Osteocyte (in vitro differentiated cells): Measurements from ENCODE around the gene SPPL2C. TPM values are rescaled to one million over a fixed set of nuclear protein-coding genes. Genes with fewer than 3 reads are reported as not detected.

Experiments used
- DNase-seq: peaks from one replicate; pipeline ENCODE4 v3.0.0; 2021; ENCODE audit warnings: mixed read lengths; ENCODE audit not compliant: unreplicated experiment; ENCODE audit errors: extremely low spot score
- H3K27ac Mint-ChIP-seq: one replicate; pipeline ENCODE4 v1.8.0; 2021; ENCODE audit warnings: mild to moderate bottlenecking, mixed read lengths; ENCODE audit not compliant: unreplicated experiment
- H3K27me3 Mint-ChIP-seq: one replicate; pipeline ENCODE4 v1.8.0; 2021; ENCODE audit warnings: mixed read lengths; ENCODE audit not compliant: unreplicated experiment
- H3K36me3 Mint-ChIP-seq: one replicate; pipeline ENCODE4 v1.8.0; 2021; ENCODE audit warnings: mixed read lengths; ENCODE audit not compliant: unreplicated experiment
- H3K4me1 Mint-ChIP-seq: one replicate; pipeline ENCODE4 v1.8.0; 2021; ENCODE audit warnings: mixed read lengths; ENCODE audit not compliant: unreplicated experiment
- H3K4me3 Mint-ChIP-seq: one replicate; pipeline ENCODE4 v1.8.0; 2021; ENCODE audit warnings: mild to moderate bottlenecking, moderate library complexity, mixed read lengths; ENCODE audit not compliant: unreplicated experiment
- H3K9me3 Mint-ChIP-seq: one replicate; pipeline ENCODE4 v1.8.0; 2021; ENCODE audit warnings: mixed read lengths; ENCODE audit not compliant: unreplicated experiment
- total RNA-seq: library from RNA; stranded (reverse); gene quantifications from 2 replicates; pipeline ENCODE4 v1.2.1, GENCODE V29; 2021
- TF ChIP-seq, protein P1 (sequence below): fragments of 200-600 bp; sonication (generic); IDR thresholded peaks from 2 replicates; pipeline ENCODE4 v1.5.0; 2021; ENCODE audit warnings: antibody characterized with exemption, mild to moderate bottlenecking, moderate library complexity

SPPL2C gene
- total RNA-seq, 1 donor from 2014 or later, result not detected

DNA sequence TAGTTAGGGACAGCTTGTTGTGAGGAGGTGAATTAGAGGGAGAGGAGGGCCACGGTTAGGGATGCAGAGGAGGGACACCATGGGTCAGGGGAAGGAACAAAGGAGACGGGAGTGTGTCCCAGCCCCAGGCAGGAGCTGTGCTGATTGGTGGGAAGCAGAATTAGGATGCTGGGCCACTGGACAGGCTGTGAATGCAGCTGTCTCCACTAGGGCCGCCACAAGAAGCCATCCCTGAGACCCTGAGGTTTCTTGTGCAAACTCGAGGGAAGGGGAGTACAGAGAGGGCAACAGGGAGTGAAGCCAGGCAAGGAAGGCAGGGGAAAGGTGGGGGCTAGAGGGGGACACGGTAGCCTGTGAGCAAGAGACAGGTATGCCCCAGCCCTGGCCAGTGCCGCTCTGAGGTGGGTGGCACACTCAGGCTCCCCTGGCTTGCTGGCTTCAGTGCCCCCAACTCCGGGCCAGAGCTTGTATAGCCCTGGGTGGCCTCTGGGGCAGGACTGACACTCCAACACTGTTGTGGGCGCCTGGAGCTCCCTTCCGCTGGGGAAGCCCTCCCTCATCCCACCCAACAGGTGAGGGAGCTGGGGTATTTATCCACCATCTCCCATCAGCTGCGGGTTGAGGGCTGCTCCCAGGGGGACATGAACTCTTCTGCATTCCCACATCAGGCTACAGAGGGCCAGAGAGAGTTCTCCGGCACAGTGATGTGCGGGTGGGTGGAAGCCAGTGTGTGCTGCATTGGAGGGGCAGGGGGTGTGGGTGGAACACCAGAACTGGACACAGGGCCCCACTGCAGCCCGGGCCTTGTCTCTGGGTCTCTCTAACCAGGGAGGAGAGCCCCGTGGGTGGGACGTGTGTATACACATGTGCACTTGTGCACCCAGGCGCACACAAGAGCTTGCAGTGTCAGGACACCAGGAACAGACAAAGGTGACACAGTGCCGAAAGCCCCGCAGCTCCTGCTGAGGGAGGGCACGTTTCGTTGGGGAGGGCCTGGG is 8.3 kb upstream of the SPPL2C start:
- Mint-ChIP-seq H3K9me3 (no peaks in the 10 kb centered on the region), H3K4me3 (no peak overlapping the region), H3K36me3 (no peaks in the 10 kb centered on the region), H3K27ac (no peak overlapping the region), H3K27me3 (peaks cover 28% of the 10 kb centered on the region), H3K4me1 (no peaks in the 10 kb centered on the region)
- TF ChIP-seq, protein P1, sequence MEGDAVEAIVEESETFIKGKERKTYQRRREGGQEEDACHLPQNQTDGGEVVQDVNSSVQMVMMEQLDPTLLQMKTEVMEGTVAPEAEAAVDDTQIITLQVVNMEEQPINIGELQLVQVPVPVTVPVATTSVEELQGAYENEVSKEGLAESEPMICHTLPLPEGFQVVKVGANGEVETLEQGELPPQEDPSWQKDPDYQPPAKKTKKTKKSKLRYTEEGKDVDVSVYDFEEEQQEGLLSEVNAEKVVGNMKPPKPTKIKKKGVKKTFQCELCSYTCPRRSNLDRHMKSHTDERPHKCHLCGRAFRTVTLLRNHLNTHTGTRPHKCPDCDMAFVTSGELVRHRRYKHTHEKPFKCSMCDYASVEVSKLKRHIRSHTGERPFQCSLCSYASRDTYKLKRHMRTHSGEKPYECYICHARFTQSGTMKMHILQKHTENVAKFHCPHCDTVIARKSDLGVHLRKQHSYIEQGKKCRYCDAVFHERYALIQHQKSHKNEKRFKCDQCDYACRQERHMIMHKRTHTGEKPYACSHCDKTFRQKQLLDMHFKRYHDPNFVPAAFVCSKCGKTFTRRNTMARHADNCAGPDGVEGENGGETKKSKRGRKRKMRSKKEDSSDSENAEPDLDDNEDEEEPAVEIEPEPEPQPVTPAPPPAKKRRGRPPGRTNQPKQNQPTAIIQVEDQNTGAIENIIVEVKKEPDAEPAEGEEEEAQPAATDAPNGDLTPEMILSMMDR, result no peak
- no peak for DNase-seq

DNA sequence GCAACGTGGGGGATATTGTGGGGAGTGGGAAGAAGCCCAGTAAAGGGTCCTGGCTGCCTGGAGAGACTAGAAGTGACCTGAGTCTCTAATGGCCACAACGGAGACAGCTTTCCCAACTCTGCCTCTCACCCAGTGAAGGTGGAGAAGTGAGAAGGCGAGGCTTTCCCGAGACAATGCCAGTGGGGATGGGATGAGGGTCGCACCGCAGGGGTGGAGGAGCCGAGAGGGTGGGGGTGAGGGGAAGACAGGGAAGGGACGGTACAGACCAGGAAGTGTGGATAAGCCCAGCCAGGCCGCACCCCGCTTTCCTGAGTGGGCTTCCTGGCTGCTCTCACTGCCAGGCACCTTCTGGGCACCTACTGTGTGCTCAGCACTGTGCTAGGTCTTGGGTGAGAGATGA is 7.5 kb upstream of the SPPL2C start:
- H3K36me3 Mint-ChIP-seq, result no peaks in the 10 kb centered on the region
- no peak for DNase-seq
- H3K9me3 Mint-ChIP-seq, result no peaks in the 10 kb centered on the region
- peaks cover 34% of the 10 kb centered on the region for H3K27me3 Mint-ChIP-seq
- H3K4me1 Mint-ChIP-seq, result no peaks in the 10 kb centered on the region
- no peak overlapping the region for H3K27ac Mint-ChIP-seq
- H3K4me3 Mint-ChIP-seq, result no peak overlapping the region
- TF ChIP-seq, protein P1, result no peak

DNA sequence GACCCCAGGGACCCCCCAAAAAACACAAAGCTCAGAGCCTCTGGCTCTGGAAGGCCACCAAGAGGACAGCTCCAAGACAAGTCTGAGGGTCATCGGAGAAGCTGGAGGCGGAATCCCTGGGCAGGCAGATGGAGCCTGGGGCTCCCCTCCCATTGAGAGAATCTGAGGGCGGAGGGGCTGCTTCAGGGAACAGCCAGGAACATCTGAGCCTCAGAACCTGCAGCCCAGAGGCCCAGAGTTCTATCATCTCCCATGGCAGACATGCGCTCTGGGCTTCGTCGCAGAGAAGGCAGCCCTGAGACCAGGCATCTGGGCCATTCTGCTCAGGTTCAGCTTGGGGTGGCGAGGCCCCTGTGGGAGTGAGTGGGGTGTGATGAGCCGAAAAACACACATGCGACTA is 7.1 kb upstream of the SPPL2C start:
- no peaks in the 10 kb centered on the region for H3K36me3 Mint-ChIP-seq
- DNase-seq, result no peak
- H3K27me3 Mint-ChIP-seq, result peaks cover 35% of the 10 kb centered on the region
- TF ChIP-seq, protein P1, result no peak
- H3K9me3 Mint-ChIP-seq, result no peaks in the 10 kb centered on the region
- no peak overlapping the region for H3K27ac Mint-ChIP-seq
- H3K4me3 Mint-ChIP-seq, result no peak overlapping the region
- no peaks in the 10 kb centered on the region for H3K4me1 Mint-ChIP-seq

DNA sequence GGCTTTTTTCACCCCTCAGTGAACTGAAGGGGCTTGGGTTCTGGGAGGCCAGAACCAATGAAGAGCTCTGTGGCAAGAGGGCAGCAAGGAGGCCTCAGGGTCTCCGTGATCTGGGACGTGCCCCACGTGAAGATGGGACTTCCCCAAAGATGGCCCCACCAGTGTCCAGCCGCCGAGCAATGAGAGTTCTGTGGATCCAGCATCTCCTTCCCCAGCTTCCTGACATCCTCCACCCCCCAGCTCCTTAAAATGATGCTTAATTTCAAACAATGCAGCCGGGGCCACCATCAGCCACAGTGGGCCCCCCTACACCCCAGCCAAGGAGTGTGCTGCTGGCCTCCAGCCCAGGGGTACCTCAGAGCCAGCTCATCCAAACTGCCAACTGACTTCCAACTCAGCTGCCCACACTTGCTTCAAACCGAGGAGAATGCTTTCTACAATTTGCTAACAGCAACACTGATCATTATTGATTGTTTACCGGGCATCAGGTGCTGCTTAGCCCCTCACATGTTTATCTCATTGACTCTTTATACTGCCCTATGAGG is 5.9 kb upstream of the SPPL2C start:
- no peaks in the 10 kb centered on the region for H3K4me1 Mint-ChIP-seq
- no peak overlapping the region for H3K27ac Mint-ChIP-seq
- no peak overlapping the region for H3K4me3 Mint-ChIP-seq
- H3K27me3 Mint-ChIP-seq, result peaks cover 35% of the 10 kb centered on the region
- no peaks in the 10 kb centered on the region for H3K9me3 Mint-ChIP-seq
- TF ChIP-seq, protein P1, result no peak
- DNase-seq, result no peak
- no peaks in the 10 kb centered on the region for H3K36me3 Mint-ChIP-seq

DNA sequence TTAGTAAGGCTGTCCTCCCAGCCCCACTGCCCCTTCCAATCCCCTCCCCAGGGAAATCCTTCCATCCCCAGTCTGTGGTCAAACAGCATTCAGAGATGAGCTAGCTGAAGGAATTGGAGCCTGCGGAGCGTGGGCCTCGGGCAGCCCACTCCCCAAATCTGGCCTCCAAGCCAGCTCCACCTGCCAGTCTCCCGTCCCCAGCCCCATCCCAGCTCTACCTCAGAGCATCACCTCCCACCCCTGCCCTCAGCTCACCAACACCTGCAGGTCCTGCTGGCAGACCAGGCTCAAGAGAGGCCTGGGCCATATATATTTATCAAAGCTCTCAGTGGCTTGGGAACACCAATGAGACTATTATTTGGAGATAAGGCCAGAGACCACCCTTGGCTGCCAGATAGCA is 5.2 kb upstream of the SPPL2C start:
- no peaks in the 10 kb centered on the region for H3K36me3 Mint-ChIP-seq
- no peak for DNase-seq
- no peak overlapping the region for H3K27ac Mint-ChIP-seq

More for the DNA sequence above, 5.2 kb upstream of the SPPL2C start:
- Mint-ChIP-seq H3K4me3 (no peak overlapping the region), H3K4me1 (no peaks in the 10 kb centered on the region), H3K27me3 (peaks cover 35% of the 10 kb centered on the region), H3K9me3 (no peaks in the 10 kb centered on the region)
- TF ChIP-seq, protein P1, result no peak
